PC-3 (cell line): ENCODE data around the gene TRMT61A. TPM values are rescaled to one million over a fixed set of nuclear protein-coding genes. Genes with fewer than 3 reads are reported as not detected.

Source experiments
- ATAC-seq: fragments of 200-7000 bp; cut with Tn5 transposase; 2 replicates; pipeline ENCODE4 v1.9.1; 2020; ENCODE audit warnings: mild to moderate bottlenecking, moderate library complexity
- BruUV-seq: library from RNA; stranded (reverse); fragments of 400-500 nt; replicated peaks from 2 replicates; lab custom pipeline; 2021; lab: Mats Ljungman, UMichigan
- CTCF ChIA-PET: fragments of 300-600 bp; sonication (Branson Sonifier 250); formaldehyde crosslinking; loops from one replicate; lab custom pipeline; 2022; ENCODE audit warnings: antibody characterized with exemption; lab: Charles Lee
- POLR2A ChIA-PET: fragments of 300-600 bp; sonication (Branson Sonifier 250); formaldehyde crosslinking; loops from one replicate; lab custom pipeline; 2022; ENCODE audit warnings: antibody characterized with exemption; ENCODE audit not compliant: unreplicated experiment; lab: Charles Lee
- DNase-seq: peaks from one replicate; pipeline ENCODE4 v3.0.0-alpha.2; 2015
- H2AFZ ChIP-seq: fragments of 300-600 bp; sonication (generic); 2 replicates; pipeline ENCODE4 v1.6.0; 2016; ENCODE audit warnings: antibody characterized with exemption, low read length
- H3F3A ChIP-seq: fragments of 300-600 bp; sonication (generic); one replicate; pipeline ENCODE4 v1.6.0; 2017; ENCODE audit warnings: antibody characterized with exemption, low read length, control low read depth, mild to moderate bottlenecking; ENCODE audit not compliant: unreplicated experiment
- H3K27ac ChIP-seq: fragments of 300-600 bp; sonication (generic); 2 replicates; pipeline ENCODE4 v1.5.1; 2016; ENCODE audit warnings: mild to moderate bottlenecking, low read length
- H3K27me3 ChIP-seq: fragments of 300-600 bp; sonication (generic); 2 replicates; pipeline ENCODE4 v1.6.1; 2016; ENCODE audit warnings: low read length, mixed read lengths
- H3K36me3 ChIP-seq: fragments of 300-600 bp; sonication (generic); 2 replicates; pipeline ENCODE4 v1.6.1; 2016; ENCODE audit warnings: low read depth, mixed run types, low read length, mixed read lengths
- H3K4me1 ChIP-seq: fragments of 300-600 bp; sonication (generic); 2 replicates; pipeline ENCODE4 v1.5.1; 2016; ENCODE audit warnings: low read length; ENCODE audit not compliant: insufficient read depth
- H3K4me2 ChIP-seq: fragments of 300-600 bp; sonication (generic); 2 replicates; pipeline ENCODE4 v1.6.0; 2016; ENCODE audit warnings: low read length
- H3K4me3 ChIP-seq: fragments of 300-600 bp; sonication (generic); 2 replicates; pipeline ENCODE4 v1.5.1; 2016; ENCODE audit warnings: mild to moderate bottlenecking, low read length, mixed read lengths
- H3K79me2 ChIP-seq: fragments of 300-600 bp; sonication (generic); 2 replicates; pipeline ENCODE4 v1.6.1; 2017; ENCODE audit warnings: low read length, mixed read lengths
- H3K9ac ChIP-seq: fragments of 300-600 bp; sonication (generic); 2 replicates; pipeline ENCODE4 v1.6.0; 2016; ENCODE audit warnings: mild to moderate bottlenecking, low read length
- H3K9me2 ChIP-seq: fragments of 300-600 bp; sonication (generic); replicated peaks from 2 replicates; pipeline ENCODE4 v1.6.1; 2016; ENCODE audit warnings: mixed run types, low read length, mixed read lengths
- H3K9me3 ChIP-seq: fragments of 300-600 bp; sonication (generic); 2 replicates; pipeline ENCODE4 v1.6.1; 2016; ENCODE audit warnings: low read length, mixed read lengths
- H4K20me1 ChIP-seq: fragments of 300-600 bp; sonication (generic); 2 replicates; pipeline ENCODE4 v1.6.1; 2016; ENCODE audit warnings: low read length, mixed read lengths
- CTCF ChIP-seq: fragments of 300-600 bp; sonication (generic); conservative IDR thresholded peaks from 2 replicates; pipeline ENCODE4 v1.5.1; 2017; ENCODE audit warnings: antibody characterized with exemption, low read depth, mild to moderate bottlenecking, low read length
- EZH2 ChIP-seq: fragments of 300-600 bp; sonication (generic); IDR thresholded peaks from one replicate; pipeline ENCODE4 v1.6.1; 2017; ENCODE audit warnings: antibody characterized with exemption, mild to moderate bottlenecking, low read length; ENCODE audit not compliant: unreplicated experiment
- EZH2phosphoT487 ChIP-seq: fragments of 300-600 bp; sonication (generic); IDR thresholded peaks from 2 replicates; pipeline ENCODE4 v1.6.1; 2018; ENCODE audit warnings: mild to moderate bottlenecking, antibody characterized with exemption, low read length, borderline replicate concordance
- intact Hi-C: fragments of 100-400 bp; cut with micrococcal nuclease; formaldehyde crosslinking; loops from 2 replicates; pipeline ENCODE4 v1.9.0; 2023
- total RNA-seq: library from RNA; depleted of rRNA; stranded (reverse); fragments of >200 nt; gene quantifications from 2 replicates; pipeline ENCODE4 v1.2.3, GENCODE V29; 2014

TRMT61A gene
- total RNA-seq, 1 experiment from 2014 or later = 51.2 TPM

GRCh38 chr14:103514596-103515421, 14.2 kb upstream of the TRMT61A start:
- Histone ChIP-seq H3K4me3 (no peak overlapping the region), H4K20me1 (peaks cover under 1% of the 10 kb centered on the region; the same call in 1 of the 2 replicates), H3K9me3 (no peaks in the 10 kb centered on the region), H3K79me2 (no peaks in the 10 kb centered on the region), H3K9ac (no peak overlapping the region), H3K4me1 (no peaks in the 10 kb centered on the region), H3K36me3 (no peaks in the 10 kb centered on the region; the same call in 1 of the 2 replicates), H2AFZ (no peak overlapping the region), H3K4me2 (no peak overlapping the region), H3K9me2 (no peaks in the 10 kb centered on the region), H3K27me3 (no peaks in the 10 kb centered on the region), H3K27ac (no peak overlapping the region), H3F3A (no peaks in the 10 kb centered on the region)
- intact Hi-C loops = no loop called here
- POLR2A ChIA-PET = no interaction called here
- no TSS peak for BruUV-seq
- TF ChIP-seq EZH2 (no peak), CTCF (no peak), EZH2phosphoT487 (no peak)
- ATAC-seq = no peak
- no peak for DNase-seq
- CTCF ChIA-PET = no interaction called here

GRCh38 chr14:103516426-103517173, 12.4 kb upstream of the TRMT61A start:
- Histone ChIP-seq H3K9ac (no peak overlapping the region), H3K36me3 (no peaks in the 10 kb centered on the region), H3F3A (no peaks in the 10 kb centered on the region), H3K4me1 (peaks cover 9% of the 10 kb centered on the region), H3K27ac (no peak overlapping the region), H3K9me2 (no peaks in the 10 kb centered on the region), H2AFZ (no peak overlapping the region), H3K4me2 (no peak overlapping the region), H3K9me3 (no peaks in the 10 kb centered on the region), H3K4me3 (no peak overlapping the region), H3K79me2 (no peaks in the 10 kb centered on the region), H4K20me1 (peaks cover 7% of the 10 kb centered on the region; the same call in 1 of the 2 replicates), H3K27me3 (no peaks in the 10 kb centered on the region)
- ChIA-PET CTCF (no interaction called here), POLR2A (interaction anchor here (0.7 kb wide), 1 partner anchor 368 kb away, joined by 3 read pairs; no protein-coding TSS in a partner anchor)
- no peak for ATAC-seq
- TF ChIP-seq EZH2 = no peak
- TF ChIP-seq CTCF = no peak
- TF ChIP-seq EZH2phosphoT487 = no peak
- intact Hi-C loops = no loop called here
- BruUV-seq = no TSS peak
- DNase-seq = no peak
